NB4 (cell line): ENCODE data around the gene SEMA5A.

Source experiments
- DNase-seq: peaks from one replicate; pipeline ENCODE4 v3.0.0; 2010; ENCODE audit warnings: low read depth
- H3K4me3 ChIP-seq: one replicate; pipeline ENCODE4 v1.5.1; 2011; ENCODE audit warnings: mild to moderate bottlenecking, low read depth, low read length, moderate library complexity
- CTCF ChIP-seq: IDR thresholded peaks from one replicate; pipeline ENCODE4 v1.5.1; 2012; ENCODE audit warnings: low read depth, low read length
- MYC ChIP-seq: IDR thresholded peaks from 2 replicates; pipeline ENCODE4 v1.6.1; 2011; ENCODE audit warnings: low read depth, low read length
- POLR2A ChIP-seq: IDR thresholded peaks from 2 replicates; pipeline ENCODE4 v1.6.1; 2011; ENCODE audit warnings: mild to moderate bottlenecking; ENCODE audit not compliant: insufficient read length; ENCODE audit errors: extremely low read depth
- TF ChIP-seq, protein P1 (sequence below): IDR thresholded peaks from 2 replicates; pipeline ENCODE4 v1.6.1; 2011; ENCODE audit warnings: low read depth, low read length

The SEMA5A gene

GRCh38 chr5:9194509-9194908 is 351.4 kb downstream of the SEMA5A start:
- H3K4me3 ChIP-seq, result no peak overlapping the region
- TF ChIP-seq CTCF, result no peak
- TF ChIP-seq POLR2A, result no peak
- TF ChIP-seq, protein P1, sequence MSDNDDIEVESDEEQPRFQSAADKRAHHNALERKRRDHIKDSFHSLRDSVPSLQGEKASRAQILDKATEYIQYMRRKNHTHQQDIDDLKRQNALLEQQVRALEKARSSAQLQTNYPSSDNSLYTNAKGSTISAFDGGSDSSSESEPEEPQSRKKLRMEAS, result no peak
- no peak for DNase-seq

GRCh38 chr5:9192266-9192665 is 353.6 kb downstream of the SEMA5A start:
- no peak for TF ChIP-seq MYC
- TF ChIP-seq, protein P1, result no peak
- TF ChIP-seq POLR2A, result no peak
- no peak for TF ChIP-seq CTCF
- no peak for DNase-seq
- no peak overlapping the region for H3K4me3 ChIP-seq

- TF ChIP-seq MYC, result no peak
- DNase-seq, result no peak
- H3K4me3 ChIP-seq, result no peak overlapping the region
Observed at GRCh38 chr5:9189681-9190080, 356.2 kb downstream of the SEMA5A start.

GRCh38 chr5:9188956-9189355 is 356.9 kb downstream of the SEMA5A start:
- TF ChIP-seq MYC, result no peak
- TF ChIP-seq POLR2A, result no peak
- no peak for TF ChIP-seq CTCF
- TF ChIP-seq, protein P1, result no peak
- no peak for DNase-seq
- no peak overlapping the region for H3K4me3 ChIP-seq

DNA sequence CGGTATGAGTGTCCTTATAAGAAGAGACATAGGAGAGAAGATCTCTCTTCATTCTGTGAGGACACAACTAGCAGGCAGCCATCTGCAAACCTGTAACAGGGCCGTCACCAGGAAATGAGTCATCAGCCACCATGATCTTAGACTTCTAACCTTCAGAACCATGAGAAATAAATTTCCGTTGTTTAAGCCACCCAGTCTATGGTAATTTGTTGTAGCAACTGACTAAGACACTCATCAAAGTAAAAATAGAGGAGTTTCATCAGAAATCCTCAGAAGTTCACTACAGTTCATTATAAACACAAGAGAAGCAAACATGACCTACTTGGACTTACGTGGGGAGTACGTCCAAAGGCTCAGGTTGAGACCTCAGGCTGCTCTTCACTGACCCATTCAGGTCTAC is 357.7 kb downstream of the SEMA5A start:
- H3K4me3 ChIP-seq, result no peak overlapping the region
- peak; percentile 69 for DNase-seq
- TF ChIP-seq CTCF (no peak), MYC (no peak), POLR2A (no peak)
- TF ChIP-seq, protein P1, result no peak

DNA sequence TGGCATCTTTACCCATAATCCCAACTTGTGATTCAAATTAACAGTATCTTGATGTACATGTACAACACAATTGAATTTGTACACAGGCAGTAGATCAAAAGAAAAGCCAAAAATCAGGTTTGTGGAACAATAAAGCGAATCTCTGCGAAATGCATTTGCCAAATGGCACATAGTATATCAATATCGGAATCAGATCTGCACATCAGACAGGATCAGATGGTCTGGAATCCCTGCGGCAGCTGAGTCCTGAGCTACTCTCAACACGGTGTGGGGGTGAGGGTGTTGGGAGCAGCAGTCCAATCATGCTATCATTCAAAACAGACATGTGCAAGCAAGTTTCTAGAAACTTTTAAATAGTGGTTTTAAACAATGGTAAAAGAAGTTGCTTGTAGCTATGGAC is 358.3 kb downstream of the SEMA5A start:
- DNase-seq, result no peak
- TF ChIP-seq, protein P1, result no peak
- TF ChIP-seq CTCF, result no peak
- no peak for TF ChIP-seq POLR2A
- TF ChIP-seq MYC, result no peak
- no peak overlapping the region for H3K4me3 ChIP-seq
